IMR-90 (cell line): ENCODE data around the gene SLC4A11. TPM values are rescaled to one million over a fixed set of nuclear protein-coding genes. Genes with fewer than 3 reads are reported as not detected.

ENCODE experiments used
- ATAC-seq: fragments of 200-7000 bp; cut with Tn5 transposase; 2 replicates; pipeline ENCODE4 v1.9.1; 2020; ENCODE audit warnings: low read depth, mild to moderate bottlenecking, moderate library complexity
- BruUV-seq: library from RNA; stranded (reverse); fragments of 400-500 nt; replicated peaks from 2 replicates; lab custom pipeline; 2021; lab: Mats Ljungman, UMichigan
- CTCF ChIA-PET: fragments of 300-600 bp; formaldehyde crosslinking; extraction: SDS; loops from one replicate; lab custom pipeline; 2021; ENCODE audit warnings: antibody characterized with exemption; lab: Yijun Ruan, JAX
- POLR2A ChIA-PET: fragments of 300-600 bp; sonication (Branson Sonifier 250); formaldehyde crosslinking; loops from one replicate; lab custom pipeline; 2022; ENCODE audit warnings: antibody characterized with exemption; ENCODE audit not compliant: unreplicated experiment; lab: Charles Lee
- DNase-seq: peaks from one replicate; pipeline ENCODE4 v3.0.0; 2013
- H2AFZ ChIP-seq: replicated peaks from 2 replicates; pipeline ENCODE3; 2013; ENCODE audit warnings: low read length, mild to moderate bottlenecking; ENCODE audit not compliant: poor library complexity
- H2AK5ac ChIP-seq: 2 replicates; pipeline ENCODE4 v1.6.1; 2013; ENCODE audit warnings: low read depth, low read length, inconsistent platforms
- H2AK9ac ChIP-seq: replicated peaks from 2 replicates; pipeline ENCODE3; 2013; ENCODE audit warnings: mild to moderate bottlenecking, low read depth, low read length, moderate library complexity; ENCODE audit not compliant: poor library complexity
- H2BK120ac ChIP-seq: 2 replicates; pipeline ENCODE4 v1.6.1; 2013; ENCODE audit warnings: low read depth, low read length, inconsistent platforms
- H2BK15ac ChIP-seq: 3 replicates; pipeline ENCODE4 v1.6.1; 2013; ENCODE audit warnings: low read depth, low read length, inconsistent platforms
- H2BK20ac ChIP-seq: 2 replicates; pipeline ENCODE4 v1.6.1; 2013; ENCODE audit warnings: low read depth, mild to moderate bottlenecking, inconsistent platforms, low read length, moderate library complexity
- H2BK5ac ChIP-seq: 2 replicates; pipeline ENCODE4 v1.6.1; 2013; ENCODE audit warnings: mild to moderate bottlenecking, low read depth, low read length, inconsistent platforms; ENCODE audit not compliant: poor library complexity, severe bottlenecking
- H3K14ac ChIP-seq: replicated peaks from 2 replicates; pipeline ENCODE4 v1.6.1; 2013; ENCODE audit warnings: low read depth, low read length, inconsistent platforms
- H3K18ac ChIP-seq: 2 replicates; pipeline ENCODE4 v1.6.1; 2013; ENCODE audit warnings: low read depth, low read length, control low read depth
- H3K23ac ChIP-seq: 2 replicates; pipeline ENCODE4 v1.6.1; 2013; ENCODE audit warnings: low read depth, low read length, inconsistent platforms
- H3K27ac ChIP-seq: 2 replicates; pipeline ENCODE4 v1.5.1; 2013; ENCODE audit warnings: mild to moderate bottlenecking, control low read depth, low read length; ENCODE audit not compliant: insufficient read depth
- H3K27me3 ChIP-seq: 2 replicates; pipeline ENCODE4 v1.6.1; 2013; ENCODE audit warnings: low read length; ENCODE audit not compliant: control insufficient read depth, insufficient read depth
- H3K36me3 ChIP-seq: 2 replicates; pipeline ENCODE4 v1.6.1; 2013; ENCODE audit warnings: low read length, mixed read lengths; ENCODE audit not compliant: control insufficient read depth, insufficient read depth
- H3K4ac ChIP-seq: 2 replicates; pipeline ENCODE4 v1.6.1; 2013; ENCODE audit warnings: low read depth, low read length, inconsistent platforms
- H3K4me1 ChIP-seq: 2 replicates; pipeline ENCODE4 v1.6.1; 2013; ENCODE audit warnings: low read length, mixed read lengths; ENCODE audit not compliant: control insufficient read depth, insufficient read depth
- H3K4me2 ChIP-seq: 2 replicates; pipeline ENCODE4 v1.6.1; 2013; ENCODE audit warnings: low read depth, mild to moderate bottlenecking, control low read depth, low read length, moderate library complexity
- H3K4me3 ChIP-seq: 2 replicates; pipeline ENCODE4 v1.5.1; 2013; ENCODE audit warnings: low read depth, mild to moderate bottlenecking, control low read depth, low read length, moderate library complexity; ENCODE audit not compliant: insufficient read depth
- H3K56ac ChIP-seq: 2 replicates; pipeline ENCODE4 v1.6.1; 2013; ENCODE audit warnings: low read length, inconsistent platforms; ENCODE audit not compliant: insufficient read depth; ENCODE audit errors: extremely low read depth
- H3K79me1 ChIP-seq, 2 experiments: 2 replicates each; pipeline ENCODE4 v1.6.1; 2013; ENCODE audit warnings: low read length in 2 of 2, inconsistent platforms in 1 of 2, low read depth in 1 of 2
- H3K9ac ChIP-seq: 2 replicates; pipeline ENCODE4 v1.6.1; 2013; ENCODE audit warnings: low read depth, low read length, control low read depth
- H3K9me1 ChIP-seq: 2 replicates; pipeline ENCODE4 v1.6.1; 2013; ENCODE audit warnings: low read length, inconsistent platforms; ENCODE audit not compliant: insufficient read depth
- H3K9me3 ChIP-seq: 2 replicates; pipeline ENCODE4 v1.6.1; 2013; ENCODE audit warnings: low read length; ENCODE audit not compliant: control insufficient read depth, insufficient read depth
- H4K20me1 ChIP-seq: 2 replicates; pipeline ENCODE4 v1.6.1; 2013; ENCODE audit warnings: low read length, inconsistent platforms; ENCODE audit not compliant: insufficient read depth
- H4K5ac ChIP-seq: 2 replicates; pipeline ENCODE4 v1.6.1; 2013; ENCODE audit warnings: mild to moderate bottlenecking, low read depth, low read length, control low read depth
- H4K8ac ChIP-seq, 2 experiments: 2 replicates each; pipeline ENCODE4 v1.6.1; 2013; ENCODE audit warnings: low read depth in 2 of 2, low read length in 2 of 2, control low read depth in 1 of 2, inconsistent platforms in 1 of 2
- H4K91ac ChIP-seq: 2 replicates; pipeline ENCODE4 v1.6.1; 2013; ENCODE audit warnings: low read depth, low read length, inconsistent platforms; ENCODE audit not compliant: insufficient read depth
- BHLHE40 ChIP-seq: fragments of 150-350 bp; IDR thresholded peaks from 2 replicates; pipeline ENCODE4 v1.6.1; 2016; ENCODE audit warnings: mild to moderate bottlenecking, low read depth, low read length
- CTCF ChIP-seq: conservative IDR thresholded peaks from 2 replicates; pipeline ENCODE4 v1.5.1; 2012; ENCODE audit warnings: mild to moderate bottlenecking, low read depth, low read length, improper control_type of control experiment
- ELK1 ChIP-seq: fragments of 150-350 bp; IDR thresholded peaks from 2 replicates; pipeline ENCODE4 v1.6.1; 2016; ENCODE audit warnings: low read depth, mild to moderate bottlenecking, low read length, moderate library complexity, borderline replicate concordance
- FOS ChIP-seq: fragments of 150-350 bp; IDR thresholded peaks from 2 replicates; pipeline ENCODE4 v1.6.1; 2016; ENCODE audit warnings: low read depth, low read length
- MAFK ChIP-seq: IDR thresholded peaks from 2 replicates; pipeline ENCODE4 v1.6.1; 2012; ENCODE audit warnings: low read depth, low read length, improper control_type of control experiment
- MAZ ChIP-seq: IDR thresholded peaks from 2 replicates; pipeline ENCODE4 v1.6.1; 2012; ENCODE audit warnings: low read depth, mild to moderate bottlenecking, low read length, improper control_type of control experiment, moderate library complexity, borderline replicate concordance
- MXI1 ChIP-seq: IDR thresholded peaks from 2 replicates; pipeline ENCODE4 v1.6.1; 2012; ENCODE audit warnings: low read depth, mild to moderate bottlenecking, low read length, moderate library complexity, borderline replicate concordance
- NFE2L2 ChIP-seq: fragments of 150-350 bp; IDR thresholded peaks from 2 replicates; pipeline ENCODE4 v1.6.1; 2016; ENCODE audit warnings: low read depth, mild to moderate bottlenecking, low read length
- POLR2A ChIP-seq: IDR thresholded peaks from 2 replicates; pipeline ENCODE4 v1.6.1; 2012; ENCODE audit warnings: mild to moderate bottlenecking, low read depth, low read length
- RAD21 ChIP-seq: IDR thresholded peaks from 2 replicates; pipeline ENCODE4 v1.6.1; 2012; ENCODE audit warnings: low read length, improper control_type of control experiment
- RCOR1 ChIP-seq: IDR thresholded peaks from 2 replicates; pipeline ENCODE4 v1.6.1; 2012; ENCODE audit warnings: mild to moderate bottlenecking, low read length, improper control_type of control experiment; ENCODE audit not compliant: insufficient replicate concordance
- RFX5 ChIP-seq: IDR thresholded peaks from 2 replicates; pipeline ENCODE4 v1.8.0; 2012; ENCODE audit warnings: low read depth, mild to moderate bottlenecking, low read length, moderate library complexity
- SMC3 ChIP-seq: fragments of 150-350 bp; IDR thresholded peaks from 2 replicates; pipeline ENCODE4 v1.6.1; 2016; ENCODE audit warnings: low read depth, mild to moderate bottlenecking, antibody characterized with exemption, low read length, moderate library complexity
- USF2 ChIP-seq: fragments of 150-350 bp; IDR thresholded peaks from 2 replicates; pipeline ENCODE4 v1.6.1; 2017; ENCODE audit warnings: mild to moderate bottlenecking, antibody characterized with exemption, low read length, low read depth
- WGBS, 2 experiments: methylation state at CpG; one replicate each; pipeline versions ENCODE4 v1.1.5 to v1.1.7; 2013; ENCODE audit warnings: missing lambda C conversion rate in 2 of 2; ENCODE audit not compliant: insufficient read length in 1 of 2; ENCODE audit errors: extremely low coverage in 2 of 2; 5-methylcytosine and 5-hydroxymethylcytosine counted together
- dilution Hi-C: fragments of 300-500 bp; cut with HindIII; formaldehyde crosslinking; loops from one replicate; pipeline ENCODE4 v1.14.3; 2018; ENCODE audit warnings: low sequenced_read_pairs; ENCODE audit not compliant: unreplicated experiment
- in situ Hi-C: fragments of 300-500 bp; cut with MboI; formaldehyde crosslinking; loops from 3 replicates; pipeline ENCODE4 v1.14.3; 2019; ENCODE audit warnings: low sequenced_read_pairs, inconsistent platforms, mixed read lengths
- intact Hi-C: fragments of 100-400 bp; cut with micrococcal nuclease; formaldehyde crosslinking; loops from 2 replicates; pipeline ENCODE4 v1.10.0; 2022
- polyA plus RNA-seq, 3 experiments: library from polyadenylated mRNA; depleted of rRNA; stranded (reverse); fragments of >200 nt; gene quantifications; 2 replicates each; pipeline ENCODE4 v1.2.3, GENCODE V29; 2012; ENCODE audit warnings: low replicate concordance in 1 of 3
- total RNA-seq: library from RNA; depleted of rRNA; stranded (reverse); fragments of >200 nt; gene quantifications from 2 replicates; pipeline ENCODE4 v1.2.3, GENCODE V29; 2012

The SLC4A11 gene
- total and polyA plus RNA-seq, 2 of the 4 experiments (the other 2 are of a cell fraction) = 0.36 to 0.79 TPM

GRCh38 chr20:3222635-3223600, 16.1 kb downstream of the SLC4A11 start:
- Histone ChIP-seq H3K4me1 (no peaks in the 10 kb centered on the region), H3K9me3 (no peaks in the 10 kb centered on the region), H3K27ac (no peak overlapping the region), H3K79me1 (peaks cover 0 to 7% of the 10 kb centered on the region in 2 experiments; a peak in 2 of 4 replicates), H2BK120ac (no peak overlapping the region), H2BK20ac (no peak overlapping the region), H2BK5ac (no peak overlapping the region), H3K4ac (no peak overlapping the region), H3K9me1 (no peaks in the 10 kb centered on the region), H3K4me2 (no peak overlapping the region), H3K18ac (no peak overlapping the region), H2AK9ac (no peak overlapping the region), H2BK15ac (no peak overlapping the region), H3K56ac (no peak overlapping the region; the same call in 1 of the 2 replicates), H4K91ac (no peak overlapping the region), H3K4me3 (no peak overlapping the region), H3K14ac (no peak overlapping the region), H4K8ac (no peak overlapping the region), H2AK5ac (no peak overlapping the region), H3K23ac (no peak overlapping the region), H4K20me1 (peaks cover 8% of the 10 kb centered on the region), H3K36me3 (peaks cover 27% of the 10 kb centered on the region), H4K5ac (no peak overlapping the region), H2AFZ (no peak overlapping the region), H3K27me3 (no peaks in the 10 kb centered on the region), H3K9ac (no peak overlapping the region)
- dilution Hi-C loops (no loop called here), intact Hi-C loops (no loop called here), in situ Hi-C loops (no loop called here)
- ATAC-seq (no peak), DNase-seq (no peak)
- CTCF ChIA-PET = no interaction called here
- 94% methylated on average over 21 of the region's 25 CpGs; no CpG with 5 or more reads in 1 of the 2 experiments for WGBS, 2 experiments
- POLR2A ChIA-PET = no interaction called here
- BruUV-seq = no TSS peak
- TF ChIP-seq NFE2L2 = no peak
- no peak for TF ChIP-seq ELK1
- TF ChIP-seq SMC3 = no peak
- no peak for TF ChIP-seq MAFK
- no peak for TF ChIP-seq POLR2A
- no peak for TF ChIP-seq MXI1
- no peak for TF ChIP-seq RCOR1
- TF ChIP-seq RAD21 = no peak
- TF ChIP-seq MAZ = no peak
- no peak for TF ChIP-seq FOS
- no peak for TF ChIP-seq BHLHE40
- TF ChIP-seq RFX5 = no peak
- no peak for TF ChIP-seq USF2
- no peak for TF ChIP-seq CTCF
